HUES64 (cell line): Measurements from ENCODE around the gene BPIFB6. TPM values are rescaled to one million over a fixed set of nuclear protein-coding genes. Genes with fewer than 3 reads are reported as not detected.

Experiments
- H3K27ac ChIP-seq: 2 replicates; pipeline ENCODE4 v1.7.0; 2013; ENCODE audit warnings: low read depth, low read length, inconsistent platforms
- H3K27me3 ChIP-seq: 2 replicates; pipeline ENCODE4 v1.6.1; 2013; ENCODE audit warnings: mild to moderate bottlenecking, low read length; ENCODE audit not compliant: insufficient read depth
- H3K36me3 ChIP-seq: 2 replicates; pipeline ENCODE4 v1.6.1; 2013; ENCODE audit warnings: mild to moderate bottlenecking, low read length; ENCODE audit not compliant: insufficient read depth
- H3K4me1 ChIP-seq: 2 replicates; pipeline ENCODE4 v1.6.1; 2013; ENCODE audit warnings: mild to moderate bottlenecking, low read length, moderate library complexity; ENCODE audit not compliant: insufficient read depth
- H3K4me3 ChIP-seq: 2 replicates; pipeline ENCODE4 v1.5.1; 2013; ENCODE audit warnings: mild to moderate bottlenecking, low read length, moderate library complexity
- H3K9ac ChIP-seq: 2 replicates; pipeline ENCODE4 v1.6.1; 2013; ENCODE audit warnings: mild to moderate bottlenecking, low read depth, low read length
- H3K9me3 ChIP-seq: 2 replicates; pipeline ENCODE4 v1.6.1; 2013; ENCODE audit warnings: low read depth, low read length; ENCODE audit not compliant: insufficient read depth
- WGBS: fragments of 150-250, 120-280 bp; methylation state at CpG from one replicate; pipeline ENCODE4 v1.1.7; 2013; ENCODE audit warnings: missing lambda C conversion rate; 5-methylcytosine and 5-hydroxymethylcytosine counted together
- polyA plus RNA-seq, 2 experiments: library from polyadenylated mRNA; stranded (reverse); fragments of 50-300 nt; gene quantifications; one replicate each; pipeline ENCODE4 v1.2.3, GENCODE V29; 2013

BPIFB6 gene
- polyA plus RNA-seq (2013, experiment 1 of 2): not detected
- polyA plus RNA-seq (2013, experiment 2 of 2): not detected

GRCh38 chr20:33031531-33031930, at the start of gene BPIFB6:
Gene BPIFB6, plus strand, starts transcription at chr20:33031648. Its CDS starts 0 bp downstream, at chr20:33031648.
- Histone ChIP-seq H3K9me3 (no peaks in the 10 kb centered on the region), H3K4me3 (no peak within 1 kb of the TSS), H3K27ac (no peak within 1 kb of the TSS), H3K9ac (no peak within 1 kb of the TSS), H3K27me3 (no peaks in the 10 kb centered on the region), H3K36me3 (no peaks in the 10 kb centered on the region), H3K4me1 (no peaks in the 10 kb centered on the region)
- 96% methylated on average over 9 of the region's 10 CpGs for WGBS

GRCh38 chr20:32982617-32983458, 48.6 kb upstream of the BPIFB6 start:
- Histone ChIP-seq H3K4me3 (no peak overlapping the region), H3K27me3 (no peaks in the 10 kb centered on the region), H3K36me3 (no peaks in the 10 kb centered on the region), H3K27ac (no peak overlapping the region), H3K9ac (no peak overlapping the region), H3K4me1 (no peaks in the 10 kb centered on the region), H3K9me3 (no peaks in the 10 kb centered on the region)
- WGBS: 91% methylated on average over 10 of the region's 10 CpGs

- no peaks in the 10 kb centered on the region for H3K36me3 ChIP-seq
- H3K4me1 ChIP-seq: no peaks in the 10 kb centered on the region
- H3K9me3 ChIP-seq: no peaks in the 10 kb centered on the region
- H3K27me3 ChIP-seq: no peaks in the 10 kb centered on the region
- WGBS: 86% methylated on average over 12 of the region's 12 CpGs
- no peak overlapping the region for H3K9ac ChIP-seq
- no peak overlapping the region for H3K27ac ChIP-seq
- H3K4me3 ChIP-seq: no peak overlapping the region
Measured at GRCh38 chr20:32983459-32984112, 47.9 kb upstream of the BPIFB6 start.

GRCh38 chr20:32984196-32984595, 47.3 kb upstream of the BPIFB6 start:
- no peak overlapping the region for H3K4me3 ChIP-seq
- H3K9me3 ChIP-seq: no peaks in the 10 kb centered on the region
- H3K9ac ChIP-seq: no peak overlapping the region
- 76% methylated on average over 7 of the region's 7 CpGs for WGBS
- H3K27ac ChIP-seq: no peak overlapping the region
- no peaks in the 10 kb centered on the region for H3K27me3 ChIP-seq
- no peaks in the 10 kb centered on the region for H3K4me1 ChIP-seq
- no peaks in the 10 kb centered on the region for H3K36me3 ChIP-seq

- 91% methylated on average over 9 of the region's 9 CpGs for WGBS
- no peaks in the 10 kb centered on the region for H3K27me3 ChIP-seq
- H3K27ac ChIP-seq: no peak overlapping the region
- H3K4me3 ChIP-seq: no peak overlapping the region
- H3K4me1 ChIP-seq: no peaks in the 10 kb centered on the region
- no peaks in the 10 kb centered on the region for H3K36me3 ChIP-seq
- H3K9me3 ChIP-seq: no peaks in the 10 kb centered on the region
- H3K9ac ChIP-seq: no peak overlapping the region
Measured at GRCh38 chr20:32984631-32985354, 46.7 kb upstream of the BPIFB6 start.

- Histone ChIP-seq H3K9me3 (no peaks in the 10 kb centered on the region), H3K27me3 (no peaks in the 10 kb centered on the region), H3K4me3 (no peak overlapping the region), H3K4me1 (no peaks in the 10 kb centered on the region), H3K9ac (no peak overlapping the region), H3K27ac (no peak overlapping the region), H3K36me3 (no peaks in the 10 kb centered on the region)
- 90% methylated on average over 6 of the region's 6 CpGs for WGBS
Measured at GRCh38 chr20:32985596-32985995, 45.9 kb upstream of the BPIFB6 start.

GRCh38 chr20:32986331-32986966, 45.0 kb upstream of the BPIFB6 start:
- Histone ChIP-seq H3K4me1 (no peaks in the 10 kb centered on the region), H3K27me3 (no peaks in the 10 kb centered on the region), H3K9me3 (no peaks in the 10 kb centered on the region), H3K4me3 (no peak overlapping the region), H3K9ac (no peak overlapping the region), H3K27ac (no peak overlapping the region), H3K36me3 (no peaks in the 10 kb centered on the region)
- WGBS: 89% methylated on average over 18 of the region's 18 CpGs

GRCh38 chr20:32987044-32987825, 44.2 kb upstream of the BPIFB6 start:
- Histone ChIP-seq H3K9me3 (no peaks in the 10 kb centered on the region), H3K27ac (no peak overlapping the region), H3K9ac (no peak overlapping the region), H3K4me1 (no peaks in the 10 kb centered on the region), H3K27me3 (no peaks in the 10 kb centered on the region), H3K36me3 (no peaks in the 10 kb centered on the region), H3K4me3 (no peak overlapping the region)
- WGBS: 83% methylated on average over 11 of the region's 11 CpGs

GRCh38 chr20:32988008-32988407, 43.4 kb upstream of the BPIFB6 start:
- no peaks in the 10 kb centered on the region for H3K9me3 ChIP-seq
- no peak overlapping the region for H3K27ac ChIP-seq
- WGBS: 91% methylated on average over 16 of the region's 16 CpGs
- H3K4me3 ChIP-seq: no peak overlapping the region
- H3K36me3 ChIP-seq: no peaks in the 10 kb centered on the region
- no peaks in the 10 kb centered on the region for H3K27me3 ChIP-seq
- H3K4me1 ChIP-seq: no peaks in the 10 kb centered on the region
- H3K9ac ChIP-seq: no peak overlapping the region

GRCh38 chr20:32989507-32990283, 41.8 kb upstream of the BPIFB6 start:
- no peaks in the 10 kb centered on the region for H3K9me3 ChIP-seq
- H3K27me3 ChIP-seq: no peaks in the 10 kb centered on the region
- WGBS: 90% methylated on average over 14 of the region's 14 CpGs
- H3K36me3 ChIP-seq: no peaks in the 10 kb centered on the region
- H3K4me3 ChIP-seq: no peak overlapping the region
- H3K27ac ChIP-seq: no peak overlapping the region
- no peaks in the 10 kb centered on the region for H3K4me1 ChIP-seq
- H3K9ac ChIP-seq: no peak overlapping the region
